HG03521 (cell line): Measurements from ENCODE around the gene SMAD6.
"Not testable (repeated sequence)": the region's sequence is repeated elsewhere in the genome, so short reads cannot be mapped to it uniquely, and the experiment has no call there.

ENCODE experiments used
- ATAC-seq: cut with Tn5 transposase; IDR thresholded peaks from one replicate; pipeline ENCODE4 v1.9.1; 2021; ENCODE audit warnings: mild to moderate bottlenecking, moderate library complexity; ENCODE audit not compliant: unreplicated experiment

SMAD6 gene

DNA sequence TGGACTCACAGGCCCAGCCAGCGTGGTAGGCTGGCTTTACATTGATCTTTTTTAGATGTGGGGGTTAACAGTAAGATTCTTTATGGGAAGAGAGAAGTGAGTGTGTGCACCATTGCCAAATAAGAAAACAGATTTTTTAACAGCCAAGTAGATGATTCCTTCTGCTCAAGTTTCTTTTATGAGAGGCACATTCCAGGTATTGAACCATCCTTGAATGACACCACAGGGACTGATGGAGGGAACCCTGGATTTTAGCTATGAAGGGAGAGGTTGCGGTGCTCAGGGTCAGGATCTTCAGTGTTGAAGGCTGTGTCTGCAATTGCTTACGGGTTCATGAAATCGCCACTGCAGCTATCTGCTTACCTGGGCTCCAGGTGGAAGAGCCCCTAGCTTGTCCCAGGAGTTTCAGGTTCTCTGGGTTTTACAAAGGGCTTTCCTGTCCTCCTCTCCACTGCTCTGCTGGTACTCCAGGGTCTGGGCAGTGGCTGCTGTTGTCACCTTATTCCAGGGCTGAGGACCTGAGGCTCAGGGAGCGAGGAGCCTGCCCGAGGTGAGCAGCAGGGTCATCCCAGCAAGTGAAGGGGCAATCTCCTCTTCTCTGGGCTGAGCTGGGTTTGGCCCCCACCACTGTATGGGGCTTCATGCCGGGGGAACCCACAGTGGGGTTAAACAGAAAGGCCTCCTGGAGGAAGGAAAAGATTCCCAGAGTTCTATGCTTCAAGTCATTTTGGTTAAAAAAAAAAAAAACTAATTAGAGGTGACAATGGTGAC is 53.4 kb downstream of the SMAD6 start:
- ATAC-seq: no peak

DNA sequence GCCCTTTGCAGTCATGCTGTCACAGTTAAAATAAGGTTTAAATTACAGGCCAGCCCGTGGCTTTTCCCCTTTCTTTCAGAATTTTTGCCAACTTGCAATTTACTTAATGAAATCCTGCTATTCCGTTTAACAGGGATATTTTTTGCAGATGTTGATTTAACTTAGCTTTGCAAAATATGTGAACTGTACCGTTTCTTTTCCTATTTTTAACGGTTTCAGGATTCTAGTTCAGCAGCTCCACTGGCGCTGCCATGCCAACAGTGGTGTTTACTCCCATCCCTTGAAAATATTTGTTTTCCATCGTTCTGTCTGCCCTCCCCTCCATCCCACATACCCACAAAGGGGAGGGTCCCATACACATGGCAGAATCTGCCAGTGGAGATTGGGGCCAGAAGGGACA is 54.3 kb downstream of the SMAD6 start:
- ATAC-seq: no peak

DNA sequence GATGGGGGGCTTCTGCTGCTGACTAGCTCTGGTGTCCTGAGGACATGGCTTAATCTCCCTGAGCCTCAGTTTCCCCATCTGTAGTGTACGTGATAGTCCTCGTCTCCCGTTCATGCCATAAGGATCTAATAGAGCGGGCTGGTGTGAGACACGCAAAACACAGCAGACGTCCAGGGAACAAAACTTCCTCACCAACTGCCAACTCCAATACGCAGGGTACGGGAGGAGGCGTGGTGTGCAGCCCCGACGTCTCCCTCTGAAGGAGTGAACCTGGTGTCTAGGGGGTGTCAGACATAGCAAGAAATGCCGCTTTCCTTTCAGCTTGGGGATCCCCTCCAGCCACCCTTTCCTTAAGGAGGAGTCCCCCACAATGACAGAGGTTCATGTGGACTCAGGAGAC is 55.0 kb downstream of the SMAD6 start:
- ATAC-seq: no peak

DNA sequence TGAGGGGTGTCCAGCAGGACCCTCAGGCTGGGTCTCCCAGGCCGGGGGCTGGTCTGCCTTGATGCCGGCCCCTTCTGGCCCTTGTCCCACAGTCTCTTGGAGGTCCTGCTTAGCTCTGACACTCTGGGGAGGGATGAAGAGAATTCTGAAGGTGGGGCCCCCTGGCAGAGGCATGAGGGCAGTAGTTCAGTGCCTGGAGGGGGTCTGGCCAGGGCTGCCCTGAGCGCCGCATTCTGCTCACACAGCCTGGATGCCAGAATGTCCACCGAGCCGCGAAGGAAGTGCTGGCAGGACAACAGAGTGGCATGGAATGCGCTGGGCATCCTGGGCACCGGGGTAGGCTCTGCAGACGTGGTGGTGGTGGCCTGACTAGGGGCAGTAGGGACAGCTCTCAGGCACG is 55.5 kb downstream of the SMAD6 start:
- ATAC-seq: no peak

DNA sequence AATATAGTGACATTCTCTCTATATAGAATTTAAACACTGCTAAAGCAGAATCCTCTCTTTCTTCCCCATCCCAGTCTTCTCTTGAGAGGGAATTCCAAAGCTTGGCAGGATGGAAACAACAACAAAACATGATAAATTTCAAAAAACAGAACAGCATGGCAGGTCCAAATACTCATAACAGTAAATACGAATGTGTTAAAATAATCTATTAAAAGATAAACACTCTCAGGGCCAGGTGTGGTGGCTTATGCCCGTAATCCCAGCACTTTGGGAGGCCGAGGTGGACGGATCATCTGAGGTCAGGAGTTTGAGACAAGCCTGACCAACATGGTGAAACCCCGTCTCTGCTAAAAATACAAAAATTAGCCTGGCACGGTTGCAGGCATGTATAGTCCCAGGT is 56.2 kb downstream of the SMAD6 start:
- not testable (repeated sequence) for ATAC-seq

DNA sequence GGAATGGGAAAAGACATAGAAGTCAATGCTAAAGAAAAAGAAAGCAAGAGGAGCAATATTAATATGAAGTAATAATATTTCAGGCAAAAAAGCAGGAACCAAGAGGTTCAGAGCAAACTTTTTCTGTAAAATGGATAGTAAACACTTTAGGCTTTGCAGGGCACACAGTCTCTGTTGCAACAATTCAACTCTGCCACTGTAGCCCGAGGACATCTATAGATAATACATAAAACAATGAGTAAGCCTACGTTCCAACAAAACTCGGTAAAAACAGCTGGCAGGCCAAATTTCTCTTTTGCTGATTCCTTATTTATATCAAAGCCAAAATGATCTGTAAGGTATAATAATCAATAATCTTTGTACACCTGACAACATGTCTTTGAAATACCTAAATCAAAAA is 56.8 kb downstream of the SMAD6 start:
- no peak for ATAC-seq

DNA sequence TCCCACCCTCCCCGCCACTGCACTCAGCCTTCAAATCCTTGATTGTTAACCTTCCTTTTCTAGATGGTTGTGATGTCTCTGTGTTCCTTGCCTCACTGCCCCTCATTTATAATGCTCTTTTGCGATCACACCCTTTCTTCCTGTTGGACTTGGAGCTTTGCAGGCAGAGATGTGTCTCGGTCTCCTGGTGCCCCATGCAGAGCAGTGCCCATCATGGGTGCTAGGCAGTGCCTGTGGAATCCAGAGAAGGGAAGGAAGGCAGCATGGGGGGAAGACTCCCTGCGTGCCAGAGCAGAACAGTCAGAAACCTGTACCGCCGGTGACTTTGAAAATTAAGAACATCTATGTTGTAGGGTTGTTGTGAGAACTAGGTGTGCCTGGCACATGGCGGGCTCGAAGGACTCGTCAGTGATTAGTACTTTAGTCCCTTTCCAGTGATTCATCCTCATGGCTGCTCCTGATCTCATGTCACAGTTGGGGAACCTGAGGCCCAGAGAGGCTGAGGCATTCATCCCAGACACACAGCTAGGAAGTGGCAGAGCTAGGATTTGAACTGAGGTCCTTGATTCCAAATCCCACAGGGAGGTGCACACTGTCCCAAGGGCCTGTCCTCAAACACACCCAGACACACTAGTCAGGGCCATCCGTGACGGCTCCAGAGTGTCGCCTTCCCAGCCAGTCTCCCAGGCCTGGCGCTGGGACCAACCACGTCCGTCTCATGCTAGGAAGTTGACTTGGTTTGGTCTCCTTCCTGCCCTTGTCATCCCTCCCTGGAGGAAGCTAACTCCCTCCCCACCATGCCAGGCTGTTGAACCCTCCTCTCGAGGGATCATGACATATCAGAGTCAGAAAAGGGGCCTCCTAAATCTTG is 58.3 kb downstream of the SMAD6 start:
- no peak for ATAC-seq

DNA sequence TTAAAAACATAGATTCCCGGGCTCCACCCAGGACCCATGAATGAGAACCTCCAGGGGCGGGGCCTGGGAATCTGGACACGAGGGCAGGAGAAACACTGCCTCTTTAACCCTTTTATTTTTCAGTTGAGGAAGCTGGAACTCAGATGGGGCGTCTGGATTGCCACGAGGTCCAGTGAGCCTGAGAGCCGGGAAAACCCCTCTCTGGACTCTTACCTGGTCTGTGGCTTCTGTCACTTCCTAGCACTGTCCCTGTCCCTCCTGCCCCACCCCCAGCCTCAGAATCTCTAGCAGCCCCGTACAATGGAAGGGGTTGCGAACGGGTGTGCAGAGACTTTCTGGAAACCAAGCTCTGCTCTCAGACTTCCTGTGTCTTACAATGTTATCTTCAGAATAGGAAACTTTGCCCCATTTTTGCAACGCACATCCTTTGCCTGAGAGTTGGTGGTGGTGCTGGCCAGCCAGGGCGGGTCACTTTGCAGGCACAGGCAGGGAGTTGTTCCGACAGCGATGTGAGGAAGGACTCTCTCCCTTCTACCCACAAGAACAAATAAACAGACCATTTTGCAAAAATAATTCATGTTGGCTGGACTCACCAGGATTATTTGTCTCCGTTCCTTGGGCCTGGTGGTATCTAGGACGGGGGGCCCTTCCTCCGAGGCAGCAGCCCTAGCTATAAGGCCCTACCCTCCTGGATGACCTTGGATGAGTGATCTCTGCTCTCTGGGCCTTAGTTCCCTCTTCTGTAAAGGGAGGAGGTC is 59.1 kb downstream of the SMAD6 start:
- ATAC-seq: no peak

DNA sequence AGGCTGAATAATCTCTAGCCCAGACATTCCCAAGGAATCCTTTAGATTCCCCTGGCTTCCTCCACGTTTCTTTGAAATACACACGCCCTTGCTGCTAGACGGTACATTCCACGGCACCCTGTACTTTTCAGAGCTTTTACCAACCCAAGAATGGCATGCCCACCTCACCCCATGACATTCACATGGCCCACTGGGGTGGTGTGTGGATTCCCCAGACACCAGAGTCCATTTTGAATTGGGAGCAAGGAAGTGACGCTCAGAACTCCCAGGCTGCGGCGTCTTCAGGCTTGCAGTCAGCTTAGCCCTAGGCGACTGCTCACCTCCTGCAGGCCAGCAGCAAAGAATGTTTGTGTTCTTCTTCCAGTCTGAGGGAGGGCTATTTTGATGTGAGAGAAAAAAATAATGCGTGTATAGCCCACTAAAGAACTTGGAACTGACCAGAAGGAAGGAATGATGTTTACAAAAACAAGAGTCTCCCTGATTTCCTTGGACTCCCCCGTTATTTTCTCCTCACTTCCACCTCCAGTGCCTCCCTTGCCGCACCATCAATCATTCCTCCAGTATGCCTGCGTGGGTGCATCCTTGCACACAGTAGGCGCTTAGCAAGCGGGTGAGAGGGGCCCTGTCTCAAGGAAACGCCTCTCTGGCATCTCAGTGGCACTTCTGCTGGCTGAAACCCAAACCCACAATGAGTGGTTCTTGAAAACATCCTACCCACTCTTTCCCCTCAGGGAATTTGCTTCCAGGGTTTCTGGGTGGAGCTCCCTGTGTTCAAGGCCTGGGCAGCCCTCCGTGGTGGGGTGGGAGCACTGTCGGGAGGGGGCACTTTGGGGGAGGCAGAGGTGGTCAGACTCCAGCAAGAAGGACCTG is 59.9 kb downstream of the SMAD6 start:
- ATAC-seq: no peak

DNA sequence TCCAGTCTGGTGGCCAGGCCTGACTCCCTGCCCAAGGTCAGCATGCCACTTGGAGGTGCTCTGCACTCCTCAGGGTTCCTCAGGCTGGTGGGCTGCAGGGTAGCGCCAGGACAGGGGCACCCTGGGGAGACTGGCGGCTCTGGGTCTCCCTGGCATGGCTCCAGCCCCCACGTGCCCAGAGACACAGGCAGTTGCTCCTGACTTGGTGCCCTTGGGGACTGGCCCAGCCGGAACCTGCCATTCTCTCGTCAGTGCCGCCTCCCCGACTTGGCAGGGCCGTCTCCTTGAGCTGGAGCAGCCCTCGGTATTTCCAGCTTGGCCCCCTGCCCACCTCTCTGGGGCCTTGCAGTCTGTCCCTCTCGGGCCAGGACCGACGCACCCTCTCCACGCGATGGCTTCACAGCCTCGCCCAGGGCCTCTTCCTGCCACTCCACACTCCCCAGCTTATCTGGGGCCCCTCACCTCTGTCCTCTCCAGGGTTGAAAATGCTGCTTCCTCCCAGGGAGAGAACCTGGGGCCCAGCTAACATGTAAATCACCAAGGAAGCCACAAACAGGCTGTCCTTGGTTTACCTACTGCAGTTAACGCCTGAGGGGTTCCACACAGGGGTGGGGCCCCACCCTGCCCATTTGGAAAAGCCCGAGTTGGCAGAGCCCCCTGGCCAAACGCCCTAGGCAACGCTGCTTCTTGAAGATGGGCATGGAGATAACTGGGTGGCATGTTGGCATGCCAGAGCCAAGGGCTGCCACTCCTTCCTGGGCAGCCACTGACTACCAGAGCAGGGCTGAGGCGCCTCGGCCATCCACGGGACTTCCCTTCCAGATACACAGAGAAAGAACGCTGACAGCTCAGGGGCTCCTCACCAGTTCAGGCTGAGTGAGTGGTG is 61.4 kb downstream of the SMAD6 start:
- ATAC-seq: no peak

DNA sequence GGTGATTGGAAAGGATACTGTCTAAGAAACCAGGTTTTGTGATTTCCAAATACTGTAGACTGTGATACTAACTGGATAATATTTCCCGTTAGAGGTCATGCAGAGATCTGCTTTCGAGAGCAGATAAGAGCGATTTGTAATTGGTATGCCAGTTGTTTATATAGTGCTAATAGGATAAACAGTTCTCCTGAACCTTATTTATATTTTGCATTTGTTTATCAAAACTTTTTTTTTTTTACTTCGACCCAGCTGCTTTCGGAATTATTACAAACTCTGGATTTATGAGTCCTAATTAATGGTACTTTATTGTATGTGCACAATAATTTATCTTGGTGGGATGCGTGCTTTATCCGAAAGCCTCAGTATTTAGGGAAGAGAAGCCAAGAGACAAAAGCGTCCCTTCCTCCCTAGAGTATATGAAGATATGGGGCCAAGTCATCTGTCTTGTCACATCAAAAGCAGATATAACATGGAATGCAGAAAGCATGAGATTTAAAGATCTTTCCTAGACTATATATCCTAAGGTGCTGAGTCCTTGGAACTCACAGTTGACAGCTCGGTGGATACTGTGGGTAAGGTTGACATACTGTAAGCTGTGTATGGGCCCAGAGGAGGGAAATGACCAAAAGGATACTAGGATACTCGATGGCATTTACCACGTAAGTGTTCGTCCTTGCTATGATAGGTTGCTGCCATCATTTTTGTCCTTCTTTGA is 62.2 kb downstream of the SMAD6 start:
- no peak for ATAC-seq

DNA sequence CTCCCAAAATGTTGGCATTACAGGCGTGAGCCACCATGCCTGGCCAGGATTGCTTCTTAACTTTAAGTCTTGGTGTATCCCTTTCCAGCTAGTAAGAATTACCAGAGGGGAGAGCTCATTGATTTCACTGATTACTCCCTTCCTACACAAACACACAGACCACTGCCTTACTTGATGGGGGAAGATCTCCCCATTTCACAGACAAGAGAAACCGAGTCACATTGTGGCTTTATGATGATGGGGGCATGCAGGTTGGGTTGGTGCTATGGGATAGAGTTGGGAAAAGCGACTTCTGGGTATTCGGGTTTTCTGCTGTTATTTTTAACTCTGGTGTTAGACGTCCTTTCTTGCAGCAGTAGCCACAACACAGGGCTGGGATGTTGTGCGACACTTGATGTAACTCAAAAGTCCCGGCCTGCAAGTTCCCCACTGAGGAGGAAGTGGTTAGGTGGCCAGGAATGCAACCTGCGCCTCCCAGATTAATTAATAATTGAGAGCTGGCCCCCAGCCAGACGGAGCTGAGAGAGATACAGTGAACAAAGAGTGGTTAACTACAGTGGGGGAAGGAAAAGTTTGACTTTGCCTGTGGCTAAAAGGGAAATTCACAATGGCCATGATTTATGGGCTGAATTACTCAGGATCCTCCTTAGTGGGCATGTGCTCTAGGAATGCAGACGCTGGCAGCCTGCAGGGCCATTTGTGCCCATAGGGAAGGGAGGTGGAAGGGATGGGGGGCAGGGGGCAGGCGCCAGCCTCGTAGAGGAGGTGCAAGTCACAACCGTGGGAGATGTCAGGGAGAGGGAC is 63.6 kb downstream of the SMAD6 start:
- no peak for ATAC-seq

DNA sequence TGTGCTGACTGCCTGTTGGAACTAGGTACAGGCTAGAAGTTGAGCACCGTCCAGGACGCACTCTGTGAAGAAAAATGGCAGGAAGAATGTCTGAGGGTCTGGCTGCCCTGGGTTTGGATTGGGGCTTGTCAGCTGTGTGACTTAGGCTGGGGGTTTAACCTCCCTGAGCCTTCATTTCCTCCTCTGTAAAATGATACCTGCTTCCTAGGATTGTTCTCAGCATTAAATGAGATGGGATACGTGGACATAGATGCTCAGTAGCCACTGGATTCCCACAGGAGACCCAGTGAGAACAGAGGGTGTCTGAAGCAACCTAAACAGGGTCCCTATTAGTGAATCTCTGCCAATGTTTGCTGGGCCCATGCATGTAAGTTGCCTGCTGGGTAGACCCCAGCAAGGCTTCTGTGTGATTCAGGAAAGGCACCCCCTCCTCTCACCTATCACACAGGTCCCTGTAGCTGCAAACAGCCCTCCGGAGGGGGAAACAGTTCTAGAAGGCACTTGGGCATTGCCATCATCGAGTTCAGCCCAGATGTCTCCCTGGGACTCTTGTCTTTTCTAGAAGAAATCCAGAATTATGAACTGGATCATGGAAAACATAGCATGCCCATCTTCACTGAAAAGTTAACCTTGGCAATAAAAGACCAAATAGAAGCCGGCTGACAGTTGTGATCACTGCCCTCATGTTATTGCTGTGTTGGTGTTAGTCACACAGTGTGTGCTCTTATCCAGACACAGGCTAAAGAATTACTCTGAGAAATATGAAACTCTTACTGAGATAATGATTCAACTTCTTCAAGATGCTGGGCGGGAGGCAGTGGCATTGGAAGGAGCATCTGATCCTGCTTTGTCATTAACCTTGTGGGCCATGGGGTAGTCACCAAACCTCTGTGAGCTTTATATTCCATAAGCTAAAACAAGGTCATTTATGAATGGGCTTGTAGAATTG is 64.5 kb downstream of the SMAD6 start:
- no peak for ATAC-seq

DNA sequence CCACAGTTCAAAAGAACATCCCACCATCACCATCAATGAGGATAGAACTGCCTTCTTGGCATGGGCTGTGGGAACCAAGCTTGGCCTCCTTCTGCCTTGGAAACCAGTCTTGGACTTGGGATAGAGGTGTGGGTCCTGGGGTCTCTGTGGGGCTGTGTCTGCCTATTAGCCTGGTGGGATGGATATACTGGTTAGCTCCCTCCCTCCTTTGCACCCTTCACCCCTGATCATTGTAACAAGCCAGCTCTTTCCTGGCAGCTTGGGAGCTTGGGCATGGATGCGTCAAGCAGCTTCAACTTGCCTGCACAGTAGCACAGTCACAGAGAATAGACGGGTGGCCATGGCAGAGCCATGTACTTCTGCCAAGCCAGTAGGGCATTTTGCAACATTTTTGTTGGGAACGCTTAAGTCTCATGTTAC is 65.2 kb downstream of the SMAD6 start:
- ATAC-seq: no peak

DNA sequence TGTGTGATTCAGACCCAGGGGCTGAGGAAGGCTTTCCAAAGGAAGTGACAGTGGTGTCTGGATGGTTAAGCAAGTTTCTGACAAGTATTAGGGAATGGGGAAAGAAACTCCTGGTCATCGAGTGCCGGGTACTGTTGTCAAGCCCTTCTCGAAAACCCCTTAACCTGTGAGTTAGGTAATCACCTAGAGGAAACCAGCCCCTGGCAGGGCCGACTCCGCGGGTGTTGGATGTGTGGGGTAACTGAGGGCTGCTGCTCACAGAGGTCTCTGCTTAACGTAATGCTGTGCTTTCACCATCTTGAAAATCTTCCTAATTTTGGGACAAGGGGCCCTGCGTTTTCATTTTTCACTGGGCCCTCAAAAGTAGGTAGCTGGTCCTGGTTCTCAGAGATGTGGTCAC is 67.0 kb downstream of the SMAD6 start:
- ATAC-seq: no peak

DNA sequence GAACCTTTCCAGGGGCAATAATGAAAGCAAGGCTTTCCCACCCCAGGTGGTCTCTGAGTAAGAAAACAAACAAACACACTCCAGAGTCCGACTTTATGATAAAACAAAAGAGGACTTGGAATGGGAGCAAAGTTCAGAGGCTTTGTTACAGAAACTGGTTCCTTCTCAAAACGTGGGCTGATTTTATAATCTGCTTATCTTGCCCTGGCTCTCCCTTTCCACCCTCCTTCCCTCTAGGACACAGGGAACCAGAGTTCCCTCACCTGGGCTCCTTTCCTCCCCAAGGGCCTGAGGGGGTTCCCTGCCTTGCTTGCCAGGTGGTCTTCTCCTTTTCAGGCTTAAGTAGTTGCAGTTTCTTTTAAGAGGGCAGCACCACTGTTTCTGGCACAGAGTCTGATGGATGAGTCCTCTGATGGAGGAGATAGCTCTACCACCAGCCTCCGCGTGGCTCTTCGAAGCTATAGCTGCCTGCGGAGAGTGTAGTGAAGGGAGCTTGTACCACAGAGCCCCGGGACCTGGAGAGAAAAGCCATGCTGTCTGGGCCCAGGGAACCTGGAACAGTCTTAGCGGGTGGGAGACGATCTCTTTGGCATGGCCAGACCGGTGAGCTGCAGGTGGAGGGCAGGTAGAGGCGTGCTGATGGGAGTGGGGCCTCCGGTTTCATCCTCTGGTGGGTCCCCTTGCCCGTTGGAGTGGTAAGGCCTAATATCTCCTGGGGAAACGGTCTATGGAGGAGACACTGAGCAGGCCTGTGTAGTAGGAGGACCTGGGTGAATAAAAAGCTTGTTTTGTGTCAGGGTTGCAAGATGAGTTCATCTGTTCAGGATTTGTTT is 68.7 kb downstream of the SMAD6 start:
- no peak for ATAC-seq
